SK-N-SH treated with all-trans-retinoic acid at 6 μM for 48 hours (cell line): Measurements from ENCODE around the gene CHTF18.

ENCODE experiments used
- ATAC-seq: fragments of 200-7000 bp; cut with Tn5 transposase; 3 replicates; pipeline ENCODE4 v1.9.1; 2020; ENCODE audit warnings: mild to moderate bottlenecking, moderate library complexity
- ARNTL ChIP-seq: fragments of 450-650 bp; formaldehyde crosslinking; IDR thresholded peaks from 2 replicates; pipeline ENCODE4 v1.5.0; 2020; ENCODE audit warnings: low read depth, mild to moderate bottlenecking, moderate library complexity, borderline replicate concordance
- BACH2 ChIP-seq: fragments of 250-450 bp; sonication (Bioruptor Pico); IDR thresholded peaks from 2 replicates; pipeline ENCODE4 v1.9.0; 2021; ENCODE audit warnings: mild to moderate bottlenecking, borderline replicate concordance
- ESRRG ChIP-seq: fragments of 250-450 bp; sonication (Bioruptor Pico); IDR thresholded peaks from 2 replicates; pipeline ENCODE4 v1.6.1; 2021; ENCODE audit warnings: mild to moderate bottlenecking
- GLIS3 ChIP-seq: fragments of 250-450 bp; sonication (Bioruptor Pico); IDR thresholded peaks from 2 replicates; pipeline ENCODE4 v1.5.0; 2020; ENCODE audit warnings: mild to moderate bottlenecking, moderate library complexity
- ISL1 ChIP-seq: fragments of 250-450 bp; sonication (Bioruptor Pico); IDR thresholded peaks from 2 replicates; pipeline ENCODE4 v2.1.2; 2022; ENCODE audit warnings: mild to moderate bottlenecking, moderate library complexity
- OSR1 ChIP-seq: fragments of 250-450 bp; sonication (Bioruptor Pico); IDR thresholded peaks from 2 replicates; pipeline ENCODE4 v1.8.0; 2022; ENCODE audit warnings: moderate library complexity, mild to moderate bottlenecking, inconsistent platforms
- PATZ1 ChIP-seq: fragments of 250-450 bp; sonication (Bioruptor Pico); IDR thresholded peaks from 2 replicates; pipeline ENCODE4 v1.8.0; 2020; ENCODE audit warnings: mild to moderate bottlenecking, moderate library complexity, borderline replicate concordance
- POU6F1 ChIP-seq: fragments of 250-450 bp; sonication (Bioruptor Pico); IDR thresholded peaks from 2 replicates; pipeline ENCODE4 v1.8.0; 2021; ENCODE audit warnings: low read depth, mild to moderate bottlenecking, moderate library complexity, borderline replicate concordance
- RARB ChIP-seq: fragments of 250-450 bp; sonication (Bioruptor Pico); IDR thresholded peaks from 2 replicates; pipeline ENCODE4 v1.8.0; 2021; ENCODE audit warnings: mild to moderate bottlenecking, moderate library complexity
- SNAI2 ChIP-seq: fragments of 250-450 bp; sonication (Bioruptor Pico); IDR thresholded peaks from 2 replicates; pipeline ENCODE4 v1.5.0; 2020; ENCODE audit warnings: mild to moderate bottlenecking, moderate library complexity
- TCF4 ChIP-seq: fragments of 250-450 bp; sonication (Bioruptor Pico); IDR thresholded peaks from 2 replicates; pipeline ENCODE4 v1.8.0; 2021; ENCODE audit warnings: mild to moderate bottlenecking, moderate library complexity, borderline replicate concordance
- TOX ChIP-seq: fragments of 250-450 bp; sonication (Bioruptor Pico); IDR thresholded peaks from 2 replicates; pipeline ENCODE4 v1.8.0; 2021; ENCODE audit warnings: mild to moderate bottlenecking, moderate library complexity, borderline replicate concordance
- TSHZ2 ChIP-seq: fragments of 250-450 bp; sonication (Bioruptor Pico); IDR thresholded peaks from 2 replicates; pipeline ENCODE4 v1.5.0; 2020; ENCODE audit warnings: mild to moderate bottlenecking, moderate library complexity
- ZC3H10 ChIP-seq: fragments of 250-450 bp; sonication (Bioruptor Pico); IDR thresholded peaks from 2 replicates; pipeline ENCODE4 v1.5.1; 2021; ENCODE audit warnings: mild to moderate bottlenecking, moderate library complexity
- ZFP3 ChIP-seq: fragments of 250-450 bp; sonication (Bioruptor Pico); IDR thresholded peaks from 2 replicates; pipeline ENCODE4 v1.5.0; 2020; ENCODE audit warnings: mild to moderate bottlenecking, moderate library complexity
- ZFP30 ChIP-seq: fragments of 450-650 bp; formaldehyde crosslinking; IDR thresholded peaks from 2 replicates; pipeline ENCODE4 v1.5.0; 2022; ENCODE audit warnings: mild to moderate bottlenecking, moderate library complexity
- ZNF565 ChIP-seq: fragments of 450-650 bp; formaldehyde crosslinking; conservative IDR thresholded peaks from 2 replicates; pipeline ENCODE4 v1.5.0; 2020; ENCODE audit warnings: low read depth, mild to moderate bottlenecking, moderate library complexity
- ZNF70 ChIP-seq: fragments of 450-650 bp; formaldehyde crosslinking; IDR thresholded peaks from 2 replicates; pipeline ENCODE4 v1.5.0; 2020; ENCODE audit warnings: mild to moderate bottlenecking, moderate library complexity
- ZNF8 ChIP-seq: fragments of 450-650 bp; formaldehyde crosslinking; IDR thresholded peaks from 2 replicates; pipeline ENCODE4 v1.5.0; 2020; ENCODE audit warnings: mild to moderate bottlenecking, moderate library complexity

Gene CHTF18

GRCh38 chr16:818132-818531 lies 29.7 kb downstream of the CHTF18 start:
- no peak for ATAC-seq

GRCh38 chr16:818592-818991 lies 30.2 kb downstream of the CHTF18 start:
- no peak for TF ChIP-seq PATZ1 (CRISPR knock-in tag)
- no peak for TF ChIP-seq ZFP3 (CRISPR knock-in tag)
- TF ChIP-seq ESRRG (CRISPR knock-in tag): no peak
- TF ChIP-seq ARNTL: no peak
- no peak for TF ChIP-seq ISL1 (CRISPR knock-in tag)
- no peak for TF ChIP-seq OSR1
- no peak for TF ChIP-seq ZNF565 (CRISPR knock-in tag)
- no peak for TF ChIP-seq TCF4
- no peak for TF ChIP-seq TSHZ2
- TF ChIP-seq SNAI2: no peak
- TF ChIP-seq ZC3H10 (CRISPR knock-in tag): no peak
- no peak for ATAC-seq

More at GRCh38 chr16:818132-818531, 29.7 kb downstream of the CHTF18 start:
- no peak for TF ChIP-seq ZFP3 (CRISPR knock-in tag)
- no peak for TF ChIP-seq POU6F1 (CRISPR knock-in tag)
- no peak for TF ChIP-seq ISL1 (CRISPR knock-in tag)
- no peak for TF ChIP-seq GLIS3 (CRISPR knock-in tag)
- TF ChIP-seq TCF4: no peak
- no peak for TF ChIP-seq ESRRG (CRISPR knock-in tag)
- TF ChIP-seq PATZ1 (CRISPR knock-in tag): no peak

GRCh38 chr16:819336-820043 lies 31.1 kb downstream of the CHTF18 start:
- ATAC-seq: no peak
- TF ChIP-seq TSHZ2 (no peak), BACH2 (CRISPR knock-in tag) (no peak), ZNF70 (CRISPR knock-in tag) (no peak), ZNF8 (no peak), ISL1 (CRISPR knock-in tag) (no peak), PATZ1 (CRISPR knock-in tag) (no peak), POU6F1 (CRISPR knock-in tag) (no peak), GLIS3 (CRISPR knock-in tag) (no peak), TOX (CRISPR knock-in tag) (no peak), ZNF565 (CRISPR knock-in tag) (no peak), OSR1 (no peak), ESRRG (CRISPR knock-in tag) (no peak), ZFP30 (no peak), RARB (CRISPR knock-in tag) (no peak), ARNTL (no peak), TCF4 (no peak), ZFP3 (CRISPR knock-in tag) (no peak), ZC3H10 (CRISPR knock-in tag) (no peak)
